GM12878 (cell line): ENCODE results near the gene NOXA1. TPM values are rescaled to one million over a fixed set of nuclear protein-coding genes. Genes with fewer than 3 reads are reported as not detected.
A peak's percentile ranks its signal among the peaks of the same experiment; 100 is the strongest.

Source experiments
- CHD2 ChIP-seq: IDR thresholded peaks from 2 replicates; pipeline ENCODE4 v1.6.1; 2011; ENCODE audit warnings: low read depth, low read length, improper control_type of control experiment, borderline replicate concordance
- CREM ChIP-seq: IDR thresholded peaks from 2 replicates; pipeline ENCODE4 v1.6.1; 2014; ENCODE audit warnings: antibody characterized with exemption, low read depth
- FOXM1 ChIP-seq: IDR thresholded peaks from 2 replicates; pipeline ENCODE4 v1.6.1; 2012; ENCODE audit warnings: low read depth, mild to moderate bottlenecking, inconsistent platforms, low read length, moderate library complexity
- IRF4 ChIP-seq: IDR thresholded peaks from 2 replicates; pipeline ENCODE4 v1.6.1; 2011; ENCODE audit warnings: low read depth, low read length
- LARP7 ChIP-seq: fragments of 450-650 bp; IDR thresholded peaks from 2 replicates; pipeline ENCODE4 v1.6.1; 2017; ENCODE audit warnings: mild to moderate bottlenecking
- MAX ChIP-seq: IDR thresholded peaks from 2 replicates; pipeline ENCODE4 v1.6.1; 2012; ENCODE audit warnings: low read depth, low read length, improper control_type of control experiment
- MLLT1 ChIP-seq: fragments of 450-650 bp; IDR thresholded peaks from 2 replicates; pipeline ENCODE4 v1.6.1; 2016; ENCODE audit warnings: mild to moderate bottlenecking
- MXI1 ChIP-seq: fragments of 150-350 bp; IDR thresholded peaks from 2 replicates; pipeline ENCODE4 v1.6.1; 2011; ENCODE audit warnings: low read depth, mild to moderate bottlenecking, inconsistent platforms, low read length, improper control_type of control experiment
- NRF1 ChIP-seq: conservative IDR thresholded peaks from 2 replicates; pipeline ENCODE4 v1.6.1; 2011; ENCODE audit warnings: mild to moderate bottlenecking, low read depth, low read length, improper control_type of control experiment
- RELA ChIP-seq: fragments of 450-650 bp; IDR thresholded peaks from 2 replicates; pipeline ENCODE4 v1.8.0; 2014; ENCODE audit warnings: borderline replicate concordance; ENCODE audit not compliant: partially characterized antibody
- SMAD1 ChIP-seq: fragments of 450-650 bp; IDR thresholded peaks from 2 replicates; pipeline ENCODE4 v1.6.1; 2018; ENCODE audit warnings: mild to moderate bottlenecking, low read depth; ENCODE audit not compliant: partially characterized antibody
- SMARCA5 ChIP-seq: fragments of 450-650 bp; IDR thresholded peaks from 2 replicates; pipeline ENCODE4 v1.6.1; 2017; ENCODE audit warnings: mild to moderate bottlenecking
- SMC3 ChIP-seq: IDR thresholded peaks from 2 replicates; pipeline ENCODE4 v1.6.1; 2011; ENCODE audit warnings: low read length, improper control_type of control experiment, borderline replicate concordance
- SREBF1 ChIP-seq: IDR thresholded peaks from 2 replicates; pipeline ENCODE4 v1.6.1; 2012; ENCODE audit warnings: mild to moderate bottlenecking, low read length
- TCF3 ChIP-seq: IDR thresholded peaks from 2 replicates; pipeline ENCODE4 v1.6.1; 2012; ENCODE audit warnings: low read depth, mild to moderate bottlenecking, low read length, borderline replicate concordance; ENCODE audit not compliant: insufficient read depth
- WRNIP1 ChIP-seq: IDR thresholded peaks from 2 replicates; pipeline ENCODE4 v1.6.1; 2011; ENCODE audit warnings: low read depth, low read length, improper control_type of control experiment, borderline replicate concordance
- ZBTB33 ChIP-seq: fragments of 450-650 bp; IDR thresholded peaks from 2 replicates; pipeline ENCODE4 v1.6.1; 2017; ENCODE audit warnings: mild to moderate bottlenecking
- ZNF207 ChIP-seq: fragments of 450-650 bp; IDR thresholded peaks from 2 replicates; pipeline ENCODE4 v1.6.1; 2014; ENCODE audit warnings: antibody characterized with exemption, mild to moderate bottlenecking, borderline replicate concordance
- ZNF217 ChIP-seq: fragments of 450-650 bp; IDR thresholded peaks from 2 replicates; pipeline ENCODE4 v1.6.1; 2017; ENCODE audit warnings: antibody characterized with exemption, mild to moderate bottlenecking
- polyA plus RNA-seq, 11 experiments: library from polyadenylated mRNA; depleted of rRNA in 4 of 11; unstranded in 6 of 11; stranded (reverse) in 5 of 11; fragments of >200 nt; fragmentation: Nextera tagmentation in 4 of 11; fragmentation: Illumina TruSeq in 1 of 11; extraction: Ambion mirVana in 4 of 11; extraction: Trizol in 1 of 11; gene quantifications; 1 replicate in 1 of 11; 2 replicates in 10 of 11; pipeline versions ENCODE4 v1.2.1 to v1.2.3, GENCODE V29; 2011 to 2016; ENCODE audit warnings: inconsistent platforms in 2 of 11, missing spikeins in 2 of 11, low read depth in 1 of 11
- total RNA-seq, 4 experiments: library from RNA; depleted of rRNA in 3 of 4; stranded (reverse); fragments of >200 nt in 3 of 4; fragmentation: Illumina TruSeq in 1 of 4; extraction: Trizol in 1 of 4; gene quantifications; 2 replicates each; pipeline versions ENCODE4 v1.2.1 to v1.2.3, GENCODE V29; 2013 to 2021
- TF ChIP-seq, protein P1 (sequence below): fragments of 450-650 bp; conservative IDR thresholded peaks from 2 replicates; pipeline ENCODE4 v1.6.1; 2017; ENCODE audit warnings: mild to moderate bottlenecking, moderate library complexity
- TF ChIP-seq, protein P2 (sequence below): fragments of 150-350 bp; IDR thresholded peaks from 2 replicates; pipeline ENCODE4 v1.6.1; 2016; ENCODE audit warnings: low read depth, low read length

Gene NOXA1
- total and polyA plus RNA-seq, 10 of the 15 experiments (the other 5 are each of a cell fraction or from before 2014, with no cell fraction given), result 0.08 to 0.20 TPM; not detected in 8

- TF ChIP-seq SMAD1 (no peak), ZBTB33 (no peak), SREBF1 (no peak), MLLT1 (no peak), TCF3 (no peak), LARP7 (peak; percentile 88), SMC3 (no peak), SMARCA5 (peak; percentile 70; the same call in 1 of the 2 replicates), CHD2 (0 out of 2 replicates have a peak, but pooled peaks have one; percentile 37), ZNF207 (no peak), CREM (peak; percentile 78), MAX (0 out of 2 replicates have a peak, but pooled peaks have one; percentile 11), RELA (no peak), FOXM1 (no peak), IRF4 (no peak), ZNF217 (peak; percentile 35; the same call in 1 of the 2 replicates), NRF1 (no peak), WRNIP1 (no peak), MXI1 (peak; percentile 55)
- TF ChIP-seq, protein P1, sequence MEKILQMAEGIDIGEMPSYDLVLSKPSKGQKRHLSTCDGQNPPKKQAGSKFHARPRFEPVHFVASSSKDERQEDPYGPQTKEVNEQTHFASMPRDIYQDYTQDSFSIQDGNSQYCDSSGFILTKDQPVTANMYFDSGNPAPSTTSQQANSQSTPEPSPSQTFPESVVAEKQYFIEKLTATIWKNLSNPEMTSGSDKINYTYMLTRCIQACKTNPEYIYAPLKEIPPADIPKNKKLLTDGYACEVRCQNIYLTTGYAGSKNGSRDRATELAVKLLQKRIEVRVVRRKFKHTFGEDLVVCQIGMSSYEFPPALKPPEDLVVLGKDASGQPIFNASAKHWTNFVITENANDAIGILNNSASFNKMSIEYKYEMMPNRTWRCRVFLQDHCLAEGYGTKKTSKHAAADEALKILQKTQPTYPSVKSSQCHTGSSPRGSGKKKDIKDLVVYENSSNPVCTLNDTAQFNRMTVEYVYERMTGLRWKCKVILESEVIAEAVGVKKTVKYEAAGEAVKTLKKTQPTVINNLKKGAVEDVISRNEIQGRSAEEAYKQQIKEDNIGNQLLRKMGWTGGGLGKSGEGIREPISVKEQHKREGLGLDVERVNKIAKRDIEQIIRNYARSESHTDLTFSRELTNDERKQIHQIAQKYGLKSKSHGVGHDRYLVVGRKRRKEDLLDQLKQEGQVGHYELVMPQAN, result peak; percentile 70; the same call in 1 of the 2 replicates
- TF ChIP-seq, protein P2, sequence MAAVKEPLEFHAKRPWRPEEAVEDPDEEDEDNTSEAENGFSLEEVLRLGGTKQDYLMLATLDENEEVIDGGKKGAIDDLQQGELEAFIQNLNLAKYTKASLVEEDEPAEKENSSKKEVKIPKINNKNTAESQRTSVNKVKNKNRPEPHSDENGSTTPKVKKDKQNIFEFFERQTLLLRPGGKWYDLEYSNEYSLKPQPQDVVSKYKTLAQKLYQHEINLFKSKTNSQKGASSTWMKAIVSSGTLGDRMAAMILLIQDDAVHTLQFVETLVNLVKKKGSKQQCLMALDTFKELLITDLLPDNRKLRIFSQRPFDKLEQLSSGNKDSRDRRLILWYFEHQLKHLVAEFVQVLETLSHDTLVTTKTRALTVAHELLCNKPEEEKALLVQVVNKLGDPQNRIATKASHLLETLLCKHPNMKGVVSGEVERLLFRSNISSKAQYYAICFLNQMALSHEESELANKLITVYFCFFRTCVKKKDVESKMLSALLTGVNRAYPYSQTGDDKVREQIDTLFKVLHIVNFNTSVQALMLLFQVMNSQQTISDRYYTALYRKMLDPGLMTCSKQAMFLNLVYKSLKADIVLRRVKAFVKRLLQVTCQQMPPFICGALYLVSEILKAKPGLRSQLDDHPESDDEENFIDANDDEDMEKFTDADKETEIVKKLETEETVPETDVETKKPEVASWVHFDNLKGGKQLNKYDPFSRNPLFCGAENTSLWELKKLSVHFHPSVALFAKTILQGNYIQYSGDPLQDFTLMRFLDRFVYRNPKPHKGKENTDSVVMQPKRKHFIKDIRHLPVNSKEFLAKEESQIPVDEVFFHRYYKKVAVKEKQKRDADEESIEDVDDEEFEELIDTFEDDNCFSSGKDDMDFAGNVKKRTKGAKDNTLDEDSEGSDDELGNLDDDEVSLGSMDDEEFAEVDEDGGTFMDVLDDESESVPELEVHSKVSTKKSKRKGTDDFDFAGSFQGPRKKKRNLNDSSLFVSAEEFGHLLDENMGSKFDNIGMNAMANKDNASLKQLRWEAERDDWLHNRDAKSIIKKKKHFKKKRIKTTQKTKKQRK, result no peak
These were observed 36.0 kb downstream of the NOXA1 start, which contains the start of gene NSMF (continued) for GRCh38 chr9:137459152-137459600.
